ENCODE measurements around the gene URB1. TPM values are rescaled to one million over a fixed set of nuclear protein-coding genes. Genes with fewer than 3 reads are reported as not detected.

URB1 gene
- total and polyA plus RNA-seq, 2 of the 8 experiments (the other 6 are each of a cell fraction or from before 2014, with no cell fraction given) = 8.1 to 28.9 TPM

DNA sequence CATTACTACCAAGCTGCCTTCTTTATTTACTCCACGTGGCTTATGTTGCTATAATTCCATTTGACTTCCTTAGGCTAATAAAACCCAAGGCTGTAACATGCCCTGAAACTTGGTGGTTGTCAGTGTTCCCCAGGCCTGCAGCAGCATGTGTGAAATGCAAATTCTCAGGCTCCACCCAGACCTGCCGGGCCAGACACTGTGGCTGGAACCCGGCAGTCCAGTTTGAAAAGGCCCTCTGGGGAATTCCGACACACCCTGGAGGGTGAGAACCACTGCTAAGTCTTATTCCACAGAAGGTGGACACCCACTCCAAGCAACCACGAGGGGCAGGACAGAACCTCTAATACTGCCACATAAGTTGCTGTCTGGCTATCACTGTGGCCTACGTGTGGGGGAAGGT is 41.4 kb downstream of the URB1 start:
- Histone ChIP-seq H3K79me2 (ENCODE audit: control insufficient read depth in 1 of 2, insufficient read depth in 2 of 2, low read length in 2 of 2) (no peaks in the 10 kb centered on the region), H2BK20ac (ENCODE audit: low read length) (no peak overlapping the region), H2BK120ac (replicated peaks; ENCODE audit: low read depth, low read length) (no peak overlapping the region), H4K20me1 (replicated peaks in 1 of 2; ENCODE audit: control insufficient read depth in 1 of 2, insufficient read depth in 2 of 2, low read length in 2 of 2) (peaks cover 5 to 10% of the 10 kb centered on the region in 2 experiments), H3K36me3 (ENCODE audit: control insufficient read depth in 2 of 4, insufficient read depth in 4 of 4, low read length in 3 of 4) (peaks cover 40 to 89% (median 83%) of the 10 kb centered on the region in 4 experiments), H3K4me3 (ENCODE audit: extremely low read depth in 1 of 4, insufficient read depth in 2 of 4, low read depth in 3 of 4, low read length in 4 of 4) (no peak overlapping the region), H3K79me1 (ENCODE audit: low read depth, low read length) (no peaks in the 10 kb centered on the region; the same call in 1 of the 2 replicates), H2BK15ac (ENCODE audit: low read length) (no peak overlapping the region), H3K27ac (ENCODE audit: low read depth, low read length) (no peak overlapping the region), H3K4me2 (ENCODE audit: insufficient read depth in 1 of 2, low read depth in 2 of 2, low read length in 2 of 2) (no peak overlapping the region), H2BK12ac (ENCODE audit: low read depth, low read length) (no peak overlapping the region), H3K18ac (ENCODE audit: extremely low read depth, low read length) (no peak overlapping the region), H3K9me3 (ENCODE audit: insufficient read depth in 2 of 2, low read depth in 1 of 2, low read length in 1 of 2) (no peaks in the 10 kb centered on the region), H3K23me2 (ENCODE audit: low read depth, low read length) (no peaks in the 10 kb centered on the region), H4K8ac (ENCODE audit: extremely low read depth, insufficient read depth, low read length) (no peak overlapping the region), H3K23ac (ENCODE audit: insufficient read length) (no peak overlapping the region), H3K9ac (replicated peaks in 1 of 4; ENCODE audit: extremely low read depth in 1 of 4, low read depth in 3 of 4, low read length in 3 of 4) (no peak overlapping the region), H3K56ac (replicated peaks; ENCODE audit: insufficient read length, low read depth, low read length) (no peak overlapping the region), H3K4me1 (replicated peaks in 1 of 4; ENCODE audit: control insufficient read depth in 3 of 4, insufficient read depth in 4 of 4, low read length in 3 of 4) (no peaks in the 10 kb centered on the region), H2AFZ (ENCODE audit: low read length) (no peak overlapping the region), H4K5ac (ENCODE audit: insufficient read length, low read depth, low read length) (no peak overlapping the region), H2AK5ac (ENCODE audit: low read depth, low read length) (no peak overlapping the region), H3K4ac (replicated peaks; ENCODE audit: insufficient read length, low read depth, low read length) (no peak overlapping the region), H3K27me3 (replicated peaks in 1 of 4; ENCODE audit: control insufficient read depth in 3 of 4, extremely low read depth in 1 of 4, insufficient read depth in 3 of 4, low read length in 3 of 4) (no peaks in the 10 kb centered on the region), H4K91ac (replicated peaks; ENCODE audit: insufficient read length, low read length) (no peak overlapping the region), H2BK5ac (ENCODE audit: low read depth, low read length) (no peak overlapping the region), H3K14ac (ENCODE audit: insufficient read length) (no peak overlapping the region)
- CTCF ChIA-PET (ENCODE audit: partially characterized antibody) = interaction anchor here (1.0 kb wide), 1 partner anchor 425 kb away, joined by 3 read pairs; no protein-coding TSS in a partner anchor
- no peak for DNase-seq (ENCODE audit: low read depth in 1 of 2, low spot score in 2 of 2)
- TF ChIP-seq EZH2 (IDR thresholded peaks at IDR 0.05; ENCODE audit: low read depth, low read length, severe bottlenecking) (no peak), RNF2 (IDR thresholded peaks at IDR 0.05; ENCODE audit: borderline replicate concordance, low read depth, low read length, missing control alignments, poor library complexity, severe bottlenecking) (no peak), CREB1 (IDR thresholded peaks at IDR 0.05) (no peak), CHD1 (IDR thresholded peaks at IDR 0.05; ENCODE audit: low read depth, low read length) (no peak), PHF8 (conservative IDR thresholded peaks at IDR 0.05; ENCODE audit: low read depth, low read length) (no peak)
- POLR2A ChIA-PET (ENCODE audit: partially characterized antibody) = no interaction called here
- FAIRE-seq = no peak
- 91% methylated on average over 6 of the region's 6 CpGs; no CpG with 5 or more reads in 1 of the 2 experiments for WGBS, 2 experiments (ENCODE audit: extremely low coverage in 1 of 2, insufficient coverage in 1 of 2, insufficient read length in 1 of 2, insufficient replicate concordance in 2 of 2, low coverage in 1 of 2, low lambda C conversion rate in 2 of 2, missing lambda C conversion rate in 1 of 2)
